Muscle layer of duodenum (tissue), 2 donors: ENCODE data around the gene FIGLA.
"Not testable (repeated sequence)": the region's sequence is repeated elsewhere in the genome, so short reads cannot be mapped to it uniquely, and the experiment has no call there.

Source experiments
- H3K27ac ChIP-seq: one replicate; pipeline ENCODE4 v1.7.0; 2013; ENCODE audit warnings: mild to moderate bottlenecking, low read length
- H3K27me3 ChIP-seq: one replicate; pipeline ENCODE4 v1.7.0; 2013; ENCODE audit warnings: low read depth, mild to moderate bottlenecking, control low read depth, low read length
- H3K36me3 ChIP-seq, 2 donors: one replicate each; pipeline ENCODE4 v1.7.0; 2013; ENCODE audit warnings: low read length in 2 of 2, control low read depth in 1 of 2, mild to moderate bottlenecking in 1 of 2; ENCODE audit not compliant: insufficient read depth in 2 of 2, control insufficient read depth in 1 of 2
- H3K4me1 ChIP-seq, 2 donors: one replicate each; pipeline ENCODE4 v1.7.0; 2013; ENCODE audit warnings: low read length in 2 of 2, mild to moderate bottlenecking in 2 of 2, control low read depth in 1 of 2, moderate library complexity in 1 of 2; ENCODE audit not compliant: insufficient read depth in 2 of 2, control insufficient read depth in 1 of 2
- H3K4me3 ChIP-seq, 2 donors: one replicate each; pipeline ENCODE4 v1.7.0; 2013; ENCODE audit warnings: low read length in 2 of 2, low read depth in 1 of 2, mild to moderate bottlenecking in 1 of 2
- H3K9me3 ChIP-seq, 2 donors: one replicate each; pipeline ENCODE4 v1.7.0; 2013; ENCODE audit warnings: low read length in 2 of 2, control low read depth in 1 of 2, mild to moderate bottlenecking in 1 of 2; ENCODE audit not compliant: control insufficient read depth in 1 of 2
- donor health status: healthy.

The FIGLA gene

DNA sequence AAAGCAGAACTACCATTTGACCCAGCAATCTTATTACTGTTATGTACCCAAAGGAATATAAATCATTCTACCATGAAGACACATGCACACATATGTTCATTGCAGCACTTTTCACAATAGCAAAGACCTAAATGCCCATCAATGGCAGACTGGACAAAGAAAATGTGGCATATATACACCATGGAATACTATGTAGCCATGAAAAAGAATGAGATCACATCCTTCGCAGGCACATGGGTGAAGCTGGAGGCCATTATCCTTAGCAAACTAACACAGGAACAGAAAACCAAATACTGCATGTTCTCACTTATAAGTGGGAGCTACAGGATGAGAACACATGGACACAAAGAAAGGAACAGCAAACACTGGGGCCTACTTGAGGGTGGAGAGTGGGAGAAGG lies 51.0 kb downstream of the FIGLA start:
- H3K9me3 ChIP-seq, H3K27me3 ChIP-seq, H3K27ac ChIP-seq: not testable (repeated sequence)

DNA sequence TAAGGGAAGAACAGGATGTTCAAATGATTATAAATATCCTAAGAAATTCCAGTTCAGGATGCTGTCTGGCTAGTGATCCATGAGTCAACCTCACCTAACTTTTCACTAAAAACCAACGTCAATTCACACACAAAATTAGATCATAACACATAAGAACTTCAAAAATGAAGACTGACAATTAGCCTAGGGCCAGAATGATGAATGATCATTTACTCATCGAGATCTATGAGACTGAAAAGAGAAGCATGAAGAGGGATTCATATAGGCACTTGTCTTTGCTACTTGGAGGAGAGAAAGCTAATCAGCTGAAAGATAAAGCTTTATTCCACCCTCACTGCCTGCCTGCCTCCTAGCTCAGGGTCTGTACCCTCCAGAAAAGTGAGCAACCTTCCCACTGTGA lies 52.3 kb downstream of the FIGLA start:
- Histone ChIP-seq H3K4me3 (no peak overlapping the region), H3K9me3 (peaks cover 0 to 4% of the 10 kb centered on the region in 2 donors), H3K36me3 (no peaks in the 10 kb centered on the region), H3K4me1 (no peaks in the 10 kb centered on the region), H3K27me3 (no peaks in the 10 kb centered on the region), H3K27ac (no peak overlapping the region)

More for the DNA sequence above, 51.0 kb downstream of the FIGLA start:
- not testable (repeated sequence) for H3K4me1 ChIP-seq, H3K4me3 ChIP-seq, H3K36me3 ChIP-seq

DNA sequence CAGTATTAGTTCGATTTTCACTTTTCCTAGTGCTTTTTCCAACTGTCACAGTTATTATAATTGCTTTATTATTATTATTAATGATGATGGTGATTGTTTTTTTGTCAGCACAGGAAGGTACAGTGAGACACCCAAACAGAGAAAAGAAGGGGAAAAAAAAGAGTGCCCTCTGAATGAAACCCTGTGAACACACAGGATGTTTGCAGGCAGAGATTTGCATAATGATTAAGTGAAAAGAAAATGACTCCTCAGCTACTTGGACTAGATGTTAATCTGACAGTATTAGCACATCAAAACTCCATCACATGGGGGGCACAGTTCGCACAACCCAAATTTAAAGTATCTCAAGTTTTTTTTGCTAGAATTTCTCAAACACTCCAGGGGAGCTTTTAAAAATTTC lies 55.4 kb downstream of the FIGLA start:
- H3K27ac ChIP-seq, result no peak overlapping the region
- peaks cover 0 to 4% of the 10 kb centered on the region in 2 donors for H3K9me3 ChIP-seq
- H3K4me3 ChIP-seq, result no peak overlapping the region
- H3K36me3 ChIP-seq, result no peaks in the 10 kb centered on the region
- H3K4me1 ChIP-seq, result no peaks in the 10 kb centered on the region
- H3K27me3 ChIP-seq, result no peaks in the 10 kb centered on the region

DNA sequence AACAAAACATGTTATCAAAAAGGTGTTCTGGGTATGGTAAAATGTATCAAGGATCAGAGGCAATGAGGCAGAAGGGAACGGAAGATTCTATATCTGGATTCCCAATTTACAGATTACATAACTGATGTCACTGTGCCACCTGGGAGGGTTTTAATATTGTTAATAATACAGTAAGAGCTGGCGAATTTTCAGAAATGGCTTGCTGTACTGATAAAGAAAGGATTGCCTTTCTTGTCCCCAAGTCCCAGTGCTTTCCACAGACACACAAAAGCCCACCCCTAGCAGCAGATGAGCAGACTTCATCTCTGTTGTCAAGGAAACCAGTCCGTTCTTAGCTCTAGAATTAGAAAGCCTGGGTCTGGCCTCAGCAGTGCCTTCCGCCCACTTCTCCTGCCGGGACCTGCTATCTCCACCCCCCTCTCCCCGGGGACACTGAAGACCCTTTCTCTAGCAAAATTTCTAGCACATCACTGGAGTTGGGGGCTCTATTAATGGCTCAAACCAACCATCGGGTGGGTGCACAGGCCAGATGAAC lies 56.7 kb downstream of the FIGLA start:
- H3K4me1 ChIP-seq, result no peaks in the 10 kb centered on the region

DNA sequence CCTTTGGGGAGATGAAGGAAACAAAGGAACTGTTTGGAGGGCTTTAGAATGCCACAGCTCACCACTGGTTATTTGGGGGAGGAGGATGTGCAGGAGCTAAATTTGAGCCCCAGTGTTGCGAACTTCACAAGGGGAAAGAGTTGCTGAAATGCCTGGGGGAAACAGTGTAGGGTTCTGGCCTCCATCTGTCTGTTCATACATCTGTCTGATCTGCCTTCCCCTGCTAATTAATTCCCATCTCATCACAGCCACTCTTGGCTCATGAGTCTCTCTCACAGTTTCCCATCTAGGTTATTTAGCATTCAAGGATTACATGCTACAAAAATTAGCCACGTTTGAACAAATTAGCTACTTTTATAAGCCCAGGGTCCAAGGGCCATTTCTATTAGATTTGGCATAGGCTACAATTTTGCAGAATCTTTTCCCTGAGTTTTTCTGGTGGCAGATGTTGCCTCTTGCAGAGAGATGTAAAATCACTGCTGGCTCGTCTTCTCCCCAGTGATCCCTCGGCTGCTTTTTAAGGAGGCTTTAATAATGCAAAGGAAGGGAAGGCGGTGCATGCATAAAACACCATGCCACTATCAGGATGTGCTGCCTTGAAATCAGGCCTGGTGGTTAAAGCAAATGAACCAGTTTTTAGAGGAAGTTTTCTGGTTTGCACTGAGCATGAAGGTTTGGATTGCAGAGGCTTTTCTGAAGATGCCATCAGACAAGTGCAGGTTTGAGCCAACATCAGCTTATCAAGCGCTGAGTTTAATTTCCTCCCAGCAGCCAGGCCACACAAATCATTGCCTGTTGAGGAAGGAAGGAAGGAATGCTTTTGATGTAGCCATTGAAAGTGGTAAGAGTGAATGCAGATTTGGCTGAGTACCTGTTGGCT lies 57.4 kb downstream of the FIGLA start:
- Histone ChIP-seq H3K4me1 (no peaks in the 10 kb centered on the region), H3K36me3 (no peaks in the 10 kb centered on the region), H3K27ac (no peak overlapping the region), H3K4me3 (no peak overlapping the region), H3K27me3 (no peaks in the 10 kb centered on the region), H3K9me3 (no peaks in the 10 kb centered on the region)

More for the DNA sequence above, 56.7 kb downstream of the FIGLA start:
- Histone ChIP-seq H3K9me3 (no peaks in the 10 kb centered on the region), H3K27me3 (no peaks in the 10 kb centered on the region), H3K36me3 (no peaks in the 10 kb centered on the region), H3K27ac (no peak overlapping the region), H3K4me3 (no peak overlapping the region)

DNA sequence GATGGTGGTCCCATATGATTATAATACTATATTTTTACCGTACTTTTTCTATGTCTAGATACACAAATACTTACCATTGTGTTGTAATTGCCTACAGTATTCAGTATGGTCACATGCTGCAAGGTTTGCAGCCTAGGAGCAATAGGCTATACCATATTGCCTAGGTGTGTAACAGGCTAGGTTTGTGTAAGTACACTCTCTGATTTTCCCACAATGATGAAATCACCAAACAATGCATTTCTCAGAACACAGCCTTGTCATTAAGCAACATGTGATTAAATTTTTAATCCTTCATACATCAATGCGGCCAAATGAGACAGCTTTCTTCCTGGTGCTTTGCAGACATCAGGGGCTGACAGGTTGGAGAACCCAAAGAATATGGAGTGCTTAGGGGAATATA lies 59.7 kb downstream of the FIGLA start:
- no peaks in the 10 kb centered on the region for H3K4me1 ChIP-seq
- no peaks in the 10 kb centered on the region for H3K9me3 ChIP-seq
- no peak overlapping the region for H3K27ac ChIP-seq
- no peaks in the 10 kb centered on the region for H3K36me3 ChIP-seq
- H3K27me3 ChIP-seq, result no peaks in the 10 kb centered on the region
- H3K4me3 ChIP-seq, result no peak overlapping the region

DNA sequence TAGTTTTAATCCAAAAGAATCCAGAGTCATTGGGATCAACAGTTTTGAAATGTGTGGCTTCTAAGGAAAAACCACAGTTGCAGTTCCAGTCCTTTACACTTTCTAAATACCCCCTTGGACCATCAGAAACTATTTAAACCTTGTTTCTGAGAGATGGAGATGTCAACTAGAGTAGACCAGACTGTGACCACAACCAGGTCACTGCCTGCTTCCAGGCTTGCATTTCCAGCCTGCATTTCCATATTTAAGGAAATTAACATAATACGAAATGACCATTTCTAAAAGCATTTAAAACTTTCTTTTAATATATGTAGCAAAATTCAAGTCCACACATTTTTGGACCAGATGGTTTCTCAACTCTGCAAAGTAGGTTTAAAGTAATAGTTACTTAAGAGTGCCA lies 60.8 kb downstream of the FIGLA start:
- no peaks in the 10 kb centered on the region for H3K4me1 ChIP-seq
- no peak overlapping the region for H3K27ac ChIP-seq
- H3K27me3 ChIP-seq, result no peaks in the 10 kb centered on the region
- no peaks in the 10 kb centered on the region for H3K36me3 ChIP-seq
- no peak overlapping the region for H3K4me3 ChIP-seq
- H3K9me3 ChIP-seq, result no peaks in the 10 kb centered on the region

DNA sequence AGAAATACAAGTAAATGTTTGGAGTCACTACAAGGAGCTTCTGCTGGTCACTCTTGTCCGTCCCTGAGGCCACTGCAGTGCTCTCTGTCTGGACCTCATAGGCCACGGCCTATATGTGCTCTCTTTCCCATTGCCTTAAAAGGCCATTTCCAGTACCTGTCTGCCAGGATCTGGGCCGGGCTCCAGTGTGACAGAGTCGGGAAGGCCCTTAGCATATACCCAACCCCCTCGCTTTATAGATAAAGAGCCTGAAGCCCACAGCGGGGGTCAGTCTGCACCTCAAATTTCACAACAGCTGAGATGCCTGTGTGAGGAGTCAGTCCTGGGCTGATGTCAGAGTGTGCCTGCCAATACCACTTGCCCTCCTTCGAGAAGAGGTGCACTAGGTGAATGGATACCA lies 62.3 kb downstream of the FIGLA start:
- no peak overlapping the region for H3K4me3 ChIP-seq
- no peak overlapping the region for H3K27ac ChIP-seq
- H3K9me3 ChIP-seq, result no peaks in the 10 kb centered on the region
- H3K4me1 ChIP-seq, result no peaks in the 10 kb centered on the region
- no peaks in the 10 kb centered on the region for H3K27me3 ChIP-seq
- no peaks in the 10 kb centered on the region for H3K36me3 ChIP-seq
